MG63 (cell line): ENCODE measurements around the gene COPS6. TPM values are rescaled to one million over a fixed set of nuclear protein-coding genes. Genes with fewer than 3 reads are reported as not detected.

Experiments used
- DNase-seq: peaks from one replicate; pipeline ENCODE4 v3.0.0-alpha.2; 2020
- H3K27me3 ChIP-seq: fragments of 250-450 bp; sonication (Bioruptor Pico); 2 replicates; pipeline ENCODE4 v1.5.1; 2020; ENCODE audit warnings: mild to moderate bottlenecking, moderate library complexity
- H3K36me3 ChIP-seq: fragments of 250-450 bp; sonication (Bioruptor Pico); 2 replicates; pipeline ENCODE4 v1.5.1; 2020; ENCODE audit warnings: mild to moderate bottlenecking, moderate library complexity
- H3K4me3 ChIP-seq: fragments of 250-450 bp; sonication (Bioruptor Pico); 2 replicates; pipeline ENCODE4 v1.5.1; 2020; ENCODE audit warnings: mild to moderate bottlenecking, moderate library complexity
- H3K9me3 ChIP-seq: fragments of 250-450 bp; sonication (Bioruptor Pico); 2 replicates; pipeline ENCODE4 v1.5.1; 2020; ENCODE audit warnings: mild to moderate bottlenecking, moderate library complexity
- total RNA-seq: library from RNA; depleted of rRNA; stranded (reverse); fragments of >200 nt; shearing (Covaris generic); gene quantifications from 2 replicates; pipeline ENCODE4 v1.2.3, GENCODE V29; 2014; ENCODE audit warnings: low replicate concordance; rRNA removed

Gene COPS6
- total RNA-seq: 58.3 and 78.2 TPM in 2 replicates

- Histone ChIP-seq H3K9me3 (no peaks in the 10 kb centered on the region), H3K4me3 (peak within 1 kb of the TSS; percentile 61), H3K36me3 (peaks cover 27% of the 10 kb centered on the region), H3K27me3 (no peaks in the 10 kb centered on the region)
- peak; percentile 81 for DNase-seq
Measured at GRCh38 chr7:100088621-100089457, at the start of gene COPS6. COPS6 (plus strand) TSS chr7:100088969; CDS start chr7:100088991, 22 bp downstream.

- Histone ChIP-seq H3K4me3 (no peak overlapping the region), H3K27me3 (no peaks in the 10 kb centered on the region), H3K9me3 (no peaks in the 10 kb centered on the region), H3K36me3 (peaks cover 13% of the 10 kb centered on the region)
- DNase-seq: no peak
Measured at GRCh38 chr7:100040575-100040974, 48.2 kb upstream of the COPS6 start.

GRCh38 chr7:100044718-100045117 lies 44.1 kb upstream of the COPS6 start:
- DNase-seq: no peak
- Histone ChIP-seq H3K27me3 (no peaks in the 10 kb centered on the region), H3K4me3 (no peak overlapping the region), H3K9me3 (no peaks in the 10 kb centered on the region), H3K36me3 (no peaks in the 10 kb centered on the region)

- Histone ChIP-seq H3K9me3 (no peaks in the 10 kb centered on the region), H3K4me3 (no peak overlapping the region), H3K36me3 (no peaks in the 10 kb centered on the region), H3K27me3 (no peaks in the 10 kb centered on the region)
- DNase-seq: no peak
Measured at GRCh38 chr7:100048680-100049079, 40.1 kb upstream of the COPS6 start.

- peak within 1 kb of the TSS; percentile 82 for H3K4me3 ChIP-seq
- no peaks in the 10 kb centered on the region for H3K36me3 ChIP-seq
- H3K9me3 ChIP-seq: no peaks in the 10 kb centered on the region
- H3K27me3 ChIP-seq: no peaks in the 10 kb centered on the region
- peak; percentile 79 for DNase-seq
Measured at GRCh38 chr7:100049441-100050291, 39.1 kb upstream of the COPS6 start, which contains the start of gene ZSCAN21. ZSCAN21 (plus strand) TSS chr7:100049774; CDS start chr7:100057007, 7,233 bp downstream.

- Histone ChIP-seq H3K4me3 (no peak overlapping the region), H3K9me3 (no peaks in the 10 kb centered on the region), H3K36me3 (no peaks in the 10 kb centered on the region), H3K27me3 (no peaks in the 10 kb centered on the region)
- no peak for DNase-seq
Measured at GRCh38 chr7:100051611-100052010, 37.2 kb upstream of the COPS6 start.

GRCh38 chr7:100053215-100053614 lies 35.6 kb upstream of the COPS6 start:
- Histone ChIP-seq H3K4me3 (no peak overlapping the region), H3K27me3 (no peaks in the 10 kb centered on the region), H3K9me3 (no peaks in the 10 kb centered on the region), H3K36me3 (no peaks in the 10 kb centered on the region)
- DNase-seq: peak; percentile 15

- Histone ChIP-seq H3K9me3 (no peaks in the 10 kb centered on the region), H3K36me3 (no peaks in the 10 kb centered on the region), H3K27me3 (no peaks in the 10 kb centered on the region), H3K4me3 (no peak overlapping the region)
- no peak for DNase-seq
Measured at GRCh38 chr7:100057006-100057405, 31.8 kb upstream of the COPS6 start.

- H3K36me3 ChIP-seq: no peaks in the 10 kb centered on the region
- DNase-seq: no peak
- no peak overlapping the region for H3K4me3 ChIP-seq
Measured at GRCh38 chr7:100059251-100059739, 29.5 kb upstream of the COPS6 start.

GRCh38 chr7:100061518-100062193 lies 27.1 kb upstream of the COPS6 start:
- 0 out of 2 replicates have a peak, but pooled peaks cover 2% of the 10 kb centered on the region for H3K36me3 ChIP-seq
- no peak for DNase-seq
- no peaks in the 10 kb centered on the region for H3K27me3 ChIP-seq
- no peaks in the 10 kb centered on the region for H3K9me3 ChIP-seq
- no peak overlapping the region for H3K4me3 ChIP-seq

More at GRCh38 chr7:100059251-100059739, 29.5 kb upstream of the COPS6 start:
- Histone ChIP-seq H3K27me3 (no peaks in the 10 kb centered on the region), H3K9me3 (no peaks in the 10 kb centered on the region)

GRCh38 chr7:100063376-100063775 lies 25.4 kb upstream of the COPS6 start:
- Histone ChIP-seq H3K36me3 (0 out of 2 replicates have a peak, but pooled peaks cover 2% of the 10 kb centered on the region), H3K4me3 (no peak overlapping the region), H3K27me3 (no peaks in the 10 kb centered on the region), H3K9me3 (no peaks in the 10 kb centered on the region)
- no peak for DNase-seq

GRCh38 chr7:100064162-100064561 lies 24.6 kb upstream of the COPS6 start:
- Histone ChIP-seq H3K27me3 (no peaks in the 10 kb centered on the region), H3K4me3 (no peak overlapping the region), H3K36me3 (0 out of 2 replicates have a peak, but pooled peaks cover 2% of the 10 kb centered on the region), H3K9me3 (no peaks in the 10 kb centered on the region)
- no peak for DNase-seq

GRCh38 chr7:100065452-100066186 lies 23.1 kb upstream of the COPS6 start:
- peaks cover 11% of the 10 kb centered on the region for H3K36me3 ChIP-seq
- H3K27me3 ChIP-seq: no peaks in the 10 kb centered on the region
- H3K4me3 ChIP-seq: no peak overlapping the region
- peaks cover 2% of the 10 kb centered on the region; the same call in 1 of the 2 replicates for H3K9me3 ChIP-seq
- no peak for DNase-seq

GRCh38 chr7:100066953-100067352 lies 21.8 kb upstream of the COPS6 start:
- H3K9me3 ChIP-seq: peaks cover 14% of the 10 kb centered on the region

GRCh38 chr7:100069991-100070390 lies 18.8 kb upstream of the COPS6 start:
- DNase-seq: no peak
- Histone ChIP-seq H3K9me3 (peaks cover 14% of the 10 kb centered on the region), H3K27me3 (no peaks in the 10 kb centered on the region), H3K36me3 (peaks cover 51% of the 10 kb centered on the region), H3K4me3 (no peak overlapping the region)

More at GRCh38 chr7:100066953-100067352, 21.8 kb upstream of the COPS6 start:
- Histone ChIP-seq H3K36me3 (peaks cover 24% of the 10 kb centered on the region), H3K27me3 (no peaks in the 10 kb centered on the region), H3K4me3 (no peak overlapping the region)
- no peak for DNase-seq
